GM10248 (cell line): Measurements from ENCODE around the gene SLC7A4.

Experiments
- CTCF ChIA-PET: fragments of 300-600 bp; sonication (Branson Sonifier 250); formaldehyde crosslinking; extraction: SDS; loops from one replicate; lab custom pipeline; 2021; ENCODE audit warnings: antibody characterized with exemption; lab: Yijun Ruan, JAX
- POLR2A ChIA-PET: fragments of 350-650 bp; sonication (Branson Sonifier 250); formaldehyde crosslinking; extraction: SDS; loops from one replicate; lab custom pipeline; 2020; ENCODE audit warnings: antibody characterized with exemption; lab: Yijun Ruan, JAX
- DNase-seq: peaks from one replicate; pipeline ENCODE4 v3.0.0; 2012; ENCODE audit errors: extremely low spot score
- CTCF ChIP-seq: IDR thresholded peaks from 2 replicates; pipeline ENCODE4 v1.5.1; 2012; ENCODE audit warnings: mild to moderate bottlenecking, low read depth; ENCODE audit errors: extremely low read depth, missing control alignments, control extremely low read depth

Gene SLC7A4

GRCh38 chr22:21033895-21034294, 1.5 kb upstream of the SLC7A4 start:
- no peak for TF ChIP-seq CTCF
- CTCF ChIA-PET: no interaction called here
- no peak for DNase-seq
- POLR2A ChIA-PET: no interaction called here

- ChIA-PET POLR2A (no interaction called here), CTCF (interaction anchor here (1.6 kb wide), 1 partner anchor 12 kb away, joined by 5 read pairs; no protein-coding TSS in a partner anchor)
- DNase-seq: no peak
- no peak for TF ChIP-seq CTCF
These were observed 717 bp upstream of the SLC7A4 start for GRCh38 chr22:21032868-21033688.

GRCh38 chr22:21031545-21032036, 770 bp downstream of the SLC7A4 start:
- DNase-seq: no peak
- TF ChIP-seq CTCF: no peak
- POLR2A ChIA-PET: no interaction called here
- CTCF ChIA-PET: no interaction called here

GRCh38 chr22:21030621-21031544, 1.5 kb downstream of the SLC7A4 start:
- CTCF ChIA-PET: interaction anchor here (1.4 kb wide), 1 partner anchor 10 kb away, joined by 3 read pairs; no protein-coding TSS in a partner anchor
- TF ChIP-seq CTCF: no peak
- POLR2A ChIA-PET: no interaction called here
- no peak for DNase-seq

GRCh38 chr22:21030032-21030431, 2.3 kb downstream of the SLC7A4 start:
- TF ChIP-seq CTCF: no peak
- ChIA-PET CTCF (interaction anchor here (1.4 kb wide), 1 partner anchor 9 kb away, joined by 3 read pairs; no protein-coding TSS in a partner anchor), POLR2A (no interaction called here)
- DNase-seq: no peak

GRCh38 chr22:21029486-21030025, 2.8 kb downstream of the SLC7A4 start:
- TF ChIP-seq CTCF: no peak
- CTCF ChIA-PET: interaction anchor here (1.4 kb wide), 1 partner anchor 8 kb away, joined by 3 read pairs; no protein-coding TSS in a partner anchor
- no peak for DNase-seq
- POLR2A ChIA-PET: no interaction called here
